HepG2 (cell line): ENCODE measurements around the gene USP25. TPM values are rescaled to one million over a fixed set of nuclear protein-coding genes. Genes with fewer than 3 reads are reported as not detected.

Experiments used
- ATAC-seq: fragments of 200-7000 bp; cut with Tn5 transposase; 3 replicates; pipeline ENCODE4 v1.9.1; 2020; ENCODE audit warnings: mild to moderate bottlenecking, moderate library complexity
- BruUV-seq: library from RNA; stranded (reverse); fragments of 400-500 nt; replicated peaks from 2 replicates; lab custom pipeline; 2021; lab: Mats Ljungman, UMichigan
- CTCF ChIA-PET: fragments of 300-600 bp; formaldehyde crosslinking; extraction: SDS; loops from one replicate; lab custom pipeline; 2021; ENCODE audit warnings: low total read pairs, inconsistent platforms, low intra/inter-chr PET ratio; lab: Yijun Ruan, JAX
- POLR2A ChIA-PET: fragments of 350-600 bp; sonication (Branson Sonifier 250); formaldehyde crosslinking; loops from one replicate; lab custom pipeline; 2020; ENCODE audit warnings: antibody characterized with exemption, inconsistent platforms; lab: Yijun Ruan, JAX
- DNase-seq: peaks from one replicate; pipeline ENCODE4 v3.0.0-alpha.2; 2015; ENCODE audit warnings: low spot score
- FAIRE-seq: peaks from 3 replicates; lab custom pipeline; 2011; peaks lifted over from hg19 to GRCh38; lab: Jason Lieb, UNC
- H2AFZ ChIP-seq: one replicate; pipeline ENCODE4 v1.6.1; 2011; ENCODE audit warnings: low read length, inconsistent platforms
- H3K27ac ChIP-seq: fragments of 300-600 bp; 3 replicates; pipeline ENCODE4 v1.8.0; 2011; ENCODE audit warnings: mixed run types, mild to moderate bottlenecking, mixed read lengths, low read length, inconsistent platforms; ENCODE audit not compliant: insufficient read depth; ENCODE audit errors: extremely low read length
- H3K27me3 ChIP-seq, 2 experiments: fragments of 200-600 bp in 1 of 2; 2 replicates in 1 of 2; 3 replicates in 1 of 2; pipeline versions ENCODE4 v1.6.0 to v1.8.0; 2011; ENCODE audit warnings: low read length in 2 of 2, mild to moderate bottlenecking in 2 of 2, moderate library complexity in 2 of 2, inconsistent platforms in 1 of 2; ENCODE audit not compliant: insufficient read depth in 2 of 2, control insufficient read depth in 1 of 2
- H3K36me3 ChIP-seq, 2 experiments: fragments of 200-600 bp in 1 of 2; replicated peaks in 1 of 2; 2 replicates in 1 of 2; 3 replicates in 1 of 2; pipeline versions ENCODE4 v1.5.1 to v1.8.0; 2011; ENCODE audit warnings: low read length in 2 of 2, inconsistent platforms in 1 of 2; ENCODE audit not compliant: insufficient read depth in 2 of 2, control insufficient read depth in 1 of 2
- H3K4me1 ChIP-seq: 2 replicates; pipeline ENCODE4 v1.5.1; 2012; ENCODE audit warnings: low read length, inconsistent platforms; ENCODE audit not compliant: insufficient read depth
- H3K4me2 ChIP-seq: 2 replicates; pipeline ENCODE4 v1.6.0; 2011; ENCODE audit warnings: low read depth, low read length, inconsistent platforms
- H3K4me3 ChIP-seq, 3 experiments: fragments of 200-600 bp in 1 of 3; sonication (generic), shearing (Covaris generic) in 1 of 3; replicated peaks in 1 of 3; 2 replicates each; pipeline ENCODE4 v1.5.1; 2011 to 2016; ENCODE audit warnings: low read length in 3 of 3, inconsistent platforms in 2 of 3, low read depth in 2 of 3, mild to moderate bottlenecking in 2 of 3, control low read depth in 1 of 3, mixed read lengths in 1 of 3; ENCODE audit not compliant: insufficient read depth in 1 of 3
- H3K79me2 ChIP-seq: one replicate; pipeline ENCODE4 v1.6.1; 2011; ENCODE audit warnings: low read length, inconsistent platforms; ENCODE audit not compliant: insufficient read depth
- H3K9ac ChIP-seq: 2 replicates; pipeline ENCODE4 v1.6.0; 2011; ENCODE audit warnings: mild to moderate bottlenecking, low read depth, low read length, inconsistent platforms; ENCODE audit not compliant: insufficient read depth
- H3K9me3 ChIP-seq: 2 replicates; pipeline ENCODE4 v1.5.1; 2012; ENCODE audit warnings: mild to moderate bottlenecking, low read length
- H4K20me1 ChIP-seq: 2 replicates; pipeline ENCODE4 v1.6.0; 2011; ENCODE audit warnings: inconsistent platforms, mild to moderate bottlenecking, low read length, moderate library complexity; ENCODE audit not compliant: insufficient read depth
- ATM ChIP-seq: fragments of 450-650 bp; IDR thresholded peaks from 2 replicates; pipeline ENCODE4 v1.7.1; 2017; ENCODE audit warnings: mild to moderate bottlenecking, borderline replicate concordance
- ATRX ChIP-seq: sonication (generic); formaldehyde crosslinking; IDR thresholded peaks from 2 replicates; pipeline ENCODE4 v1.4.0; 2020; ENCODE audit warnings: missing genetic modification reagents, borderline replicate concordance
- KAT7 ChIP-seq: IDR thresholded peaks from 2 replicates; pipeline ENCODE4 v1.6.1; 2018; ENCODE audit warnings: borderline replicate concordance, missing compliant biosample characterization
- PHB2 ChIP-seq: fragments of 450-650 bp; IDR thresholded peaks from 2 replicates; pipeline ENCODE4 v1.6.1; 2018; ENCODE audit not compliant: partially characterized antibody
- RBM39 ChIP-seq: fragments of 200-400 bp; formaldehyde crosslinking; IDR thresholded peaks from one replicate; pipeline ENCODE4 v1.6.1; 2018; ENCODE audit warnings: antibody characterized with exemption, mild to moderate bottlenecking, low read depth, low read length; ENCODE audit not compliant: poor library complexity, severe bottlenecking
- TAF15 ChIP-seq: fragments of 200-400 bp; formaldehyde crosslinking; IDR thresholded peaks from one replicate; pipeline ENCODE4 v1.6.1; 2018; ENCODE audit warnings: mild to moderate bottlenecking, low read depth, low read length; ENCODE audit not compliant: poor library complexity, severe bottlenecking
- ZNF274 ChIP-seq: sonication (generic); formaldehyde crosslinking; IDR thresholded peaks from 2 replicates; pipeline ENCODE4 v1.5.1; 2020; ENCODE audit warnings: mild to moderate bottlenecking, missing genetic modification reagents
- ZNF333 ChIP-seq: sonication (generic); formaldehyde crosslinking; IDR thresholded peaks from 2 replicates; pipeline ENCODE4 v1.4.0; 2020; ENCODE audit warnings: mild to moderate bottlenecking, missing genetic modification reagents, borderline replicate concordance
- ZNF350 ChIP-seq: sonication (generic); formaldehyde crosslinking; IDR thresholded peaks from 2 replicates; pipeline ENCODE4 v1.4.0; 2020; ENCODE audit warnings: mild to moderate bottlenecking, low read depth, missing genetic modification reagents, borderline replicate concordance
- ZNF513 ChIP-seq: sonication (generic); formaldehyde crosslinking; conservative IDR thresholded peaks from 2 replicates; pipeline ENCODE4 v1.5.0; 2020; ENCODE audit warnings: missing genetic modification reagents
- ZNF576 ChIP-seq: sonication (generic); formaldehyde crosslinking; IDR thresholded peaks from 2 replicates; pipeline ENCODE4 v1.4.0; 2020; ENCODE audit warnings: mild to moderate bottlenecking, missing genetic modification reagents
- ZNF678 ChIP-seq: sonication (generic); formaldehyde crosslinking; IDR thresholded peaks from 2 replicates; pipeline ENCODE4 v1.4.0; 2020; ENCODE audit warnings: mild to moderate bottlenecking, missing genetic modification reagents
- ZNF777 ChIP-seq: sonication (generic); formaldehyde crosslinking; IDR thresholded peaks from 2 replicates; pipeline ENCODE4 v1.4.0; 2020; ENCODE audit warnings: missing genetic modification reagents
- WGBS: methylation state at CpG from one replicate; pipeline ENCODE4 v1.1.6; 2017; ENCODE audit warnings: low lambda C conversion rate; 5-methylcytosine and 5-hydroxymethylcytosine counted together
- in situ Hi-C: cut with HindIII; loops from 2 replicates; pipeline ENCODE4 v1.10.0; 2017; ENCODE audit warnings: low pct_unique_long_range_greater_than_20kb; ENCODE audit not compliant: extremely low pct_ligation_motif_present
- intact Hi-C: fragments of 100-400 bp; cut with micrococcal nuclease; formaldehyde crosslinking; loops from one replicate; pipeline ENCODE4 v1.10.0; 2022; ENCODE audit not compliant: unreplicated experiment
- polyA plus RNA-seq, 8 experiments: library from polyadenylated mRNA; depleted of rRNA in 3 of 8; stranded (reverse) in 7 of 8; unstranded in 1 of 8; fragments of >200 nt; fragmentation: Illumina TruSeq in 4 of 8; extraction: Trizol in 4 of 8; gene quantifications; 2 replicates each; pipeline versions ENCODE4 v1.2.1 to v1.2.3, GENCODE V29; 2011 to 2016; ENCODE audit warnings: low read depth in 4 of 8, missing spikeins in 1 of 8, mixed read lengths in 1 of 8; ENCODE audit not compliant: insufficient read depth in 1 of 8
- total RNA-seq, 5 experiments: library from RNA; depleted of rRNA; stranded (reverse); fragments of >200 nt; fragmentation: Illumina TruSeq; extraction: Trizol; gene quantifications; 2 replicates each; pipeline ENCODE4 v1.2.3, GENCODE V29; 2016; ENCODE audit warnings: low read depth in 1 of 5
- TF ChIP-seq, protein P1 (sequence below), 2 experiments: fragments of 450-650 bp in 1 of 2; sonication (generic) in 1 of 2; formaldehyde crosslinking; IDR thresholded peaks; 2 replicates each; pipeline versions ENCODE4 v1.5.0 to v1.8.0; 2020 to 2022; ENCODE audit warnings: mild to moderate bottlenecking in 1 of 2, missing genetic modification reagents in 1 of 2
- TF ChIP-seq, protein P2 (sequence below): IDR thresholded peaks from 2 replicates; pipeline ENCODE4 v1.6.1; 2018; ENCODE audit warnings: missing genetic modification reagents

USP25 gene
- total and polyA plus RNA-seq, 2 of the 13 experiments (the other 11 are each of a cell fraction or from before 2014, with no cell fraction given) = 12.4 to 26.3 TPM

- no peak for TF ChIP-seq ZNF678 (CRISPR knock-in tag)
- no peak for TF ChIP-seq ZNF513 (CRISPR knock-in tag)
- TF ChIP-seq ZNF576 (CRISPR knock-in tag) = no peak
- TF ChIP-seq, protein P1, sequence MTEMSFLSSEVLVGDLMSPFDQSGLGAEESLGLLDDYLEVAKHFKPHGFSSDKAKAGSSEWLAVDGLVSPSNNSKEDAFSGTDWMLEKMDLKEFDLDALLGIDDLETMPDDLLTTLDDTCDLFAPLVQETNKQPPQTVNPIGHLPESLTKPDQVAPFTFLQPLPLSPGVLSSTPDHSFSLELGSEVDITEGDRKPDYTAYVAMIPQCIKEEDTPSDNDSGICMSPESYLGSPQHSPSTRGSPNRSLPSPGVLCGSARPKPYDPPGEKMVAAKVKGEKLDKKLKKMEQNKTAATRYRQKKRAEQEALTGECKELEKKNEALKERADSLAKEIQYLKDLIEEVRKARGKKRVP (CRISPR knock-in tag; IDR thresholded peaks at IDR 0.05) = no peak
- TF ChIP-seq ATRX = no peak
- no peak for TF ChIP-seq ZNF777 (CRISPR knock-in tag)
- TF ChIP-seq, all 625 proteins: peak for 0
Measured at GRCh38 chr21:15850645-15851044, 120.9 kb downstream of the USP25 start (continued).

GRCh38 chr21:15852146-15852545 lies 122.4 kb downstream of the USP25 start:
- no peaks in the 10 kb centered on the region for H3K27me3 ChIP-seq
- no peaks in the 10 kb centered on the region for H3K79me2 ChIP-seq
- WGBS = 95% methylated on average over 3 of the region's 3 CpGs
- in situ Hi-C loops = no loop called here
- FAIRE-seq = no peak
- POLR2A ChIA-PET = no interaction called here
- no peaks in the 10 kb centered on the region for H3K36me3 ChIP-seq
- H3K27ac ChIP-seq = no peak overlapping the region
- TF ChIP-seq ZNF333 (CRISPR knock-in tag) = no peak
- no peak for TF ChIP-seq ZNF274
- TF ChIP-seq, protein P2, sequence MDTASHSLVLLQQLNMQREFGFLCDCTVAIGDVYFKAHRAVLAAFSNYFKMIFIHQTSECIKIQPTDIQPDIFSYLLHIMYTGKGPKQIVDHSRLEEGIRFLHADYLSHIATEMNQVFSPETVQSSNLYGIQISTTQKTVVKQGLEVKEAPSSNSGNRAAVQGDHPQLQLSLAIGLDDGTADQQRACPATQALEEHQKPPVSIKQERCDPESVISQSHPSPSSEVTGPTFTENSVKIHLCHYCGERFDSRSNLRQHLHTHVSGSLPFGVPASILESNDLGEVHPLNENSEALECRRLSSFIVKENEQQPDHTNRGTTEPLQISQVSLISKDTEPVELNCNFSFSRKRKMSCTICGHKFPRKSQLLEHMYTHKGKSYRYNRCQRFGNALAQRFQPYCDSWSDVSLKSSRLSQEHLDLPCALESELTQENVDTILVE (CRISPR knock-in tag) = no peak
- no peak for TF ChIP-seq TAF15
- TF ChIP-seq ZNF350 (CRISPR knock-in tag) = no peak
- no peak for TF ChIP-seq PHB2
- no peak for TF ChIP-seq ZNF678 (CRISPR knock-in tag)
- no peak for TF ChIP-seq RBM39
- no peak for TF ChIP-seq KAT7 (CRISPR knock-in tag)
- TF ChIP-seq ATM = no peak
- no peak for ATAC-seq
- H3K4me1 ChIP-seq = no peaks in the 10 kb centered on the region
- BruUV-seq = no TSS peak
- CTCF ChIA-PET = no interaction called here
- DNase-seq = no peak
- H3K4me3 ChIP-seq = no peak overlapping the region
- H3K9me3 ChIP-seq = no peaks in the 10 kb centered on the region
- intact Hi-C loops = no loop called here
- H3K4me2 ChIP-seq = no peak overlapping the region
- no peak overlapping the region for H3K9ac ChIP-seq
- no peak overlapping the region for H2AFZ ChIP-seq
- no peaks in the 10 kb centered on the region for H4K20me1 ChIP-seq
